Lower leg skin (tissue), 3 donors: ENCODE data around the gene ATP8A2.

Experiments used
- POLR2A ChIP-seq, 2 donors: fragments of 450-650 bp; IDR thresholded peaks; one replicate each; pipeline ENCODE4 v1.6.1; 2016 to 2017; ENCODE audit warnings: antibody characterized with exemption in 2 of 2, mild to moderate bottlenecking in 1 of 2, moderate library complexity in 1 of 2
- TF ChIP-seq, protein P1 (sequence below), 3 donors: fragments of 450-650 bp; IDR thresholded peaks; one replicate each; pipeline ENCODE4 v1.5.1; 2016; ENCODE audit warnings: antibody characterized with exemption in 3 of 3, mild to moderate bottlenecking in 3 of 3, moderate library complexity in 2 of 3

DNA sequence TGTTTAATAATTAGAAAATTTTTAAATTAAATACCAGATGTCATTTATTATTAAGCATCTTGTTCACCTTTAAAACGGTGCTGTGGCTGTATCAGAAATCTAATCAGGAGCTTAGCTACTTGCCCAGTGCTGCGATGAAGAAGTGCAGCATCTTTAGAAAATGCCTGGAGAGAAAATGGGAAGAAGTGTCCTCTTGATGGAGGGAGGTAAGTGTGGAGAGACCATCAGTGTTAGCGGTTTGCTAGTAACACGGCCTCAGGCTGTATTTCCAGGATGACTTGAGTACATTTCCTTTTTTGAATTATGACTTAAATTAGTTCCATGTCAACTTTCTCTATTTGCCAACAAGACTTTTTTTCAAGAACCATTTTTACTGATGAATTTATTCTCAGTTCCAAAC is 605.9 kb downstream of the ATP8A2 start:
- TF ChIP-seq POLR2A (IDR thresholded peaks at IDR 0.05): no peak
- TF ChIP-seq, protein P1, sequence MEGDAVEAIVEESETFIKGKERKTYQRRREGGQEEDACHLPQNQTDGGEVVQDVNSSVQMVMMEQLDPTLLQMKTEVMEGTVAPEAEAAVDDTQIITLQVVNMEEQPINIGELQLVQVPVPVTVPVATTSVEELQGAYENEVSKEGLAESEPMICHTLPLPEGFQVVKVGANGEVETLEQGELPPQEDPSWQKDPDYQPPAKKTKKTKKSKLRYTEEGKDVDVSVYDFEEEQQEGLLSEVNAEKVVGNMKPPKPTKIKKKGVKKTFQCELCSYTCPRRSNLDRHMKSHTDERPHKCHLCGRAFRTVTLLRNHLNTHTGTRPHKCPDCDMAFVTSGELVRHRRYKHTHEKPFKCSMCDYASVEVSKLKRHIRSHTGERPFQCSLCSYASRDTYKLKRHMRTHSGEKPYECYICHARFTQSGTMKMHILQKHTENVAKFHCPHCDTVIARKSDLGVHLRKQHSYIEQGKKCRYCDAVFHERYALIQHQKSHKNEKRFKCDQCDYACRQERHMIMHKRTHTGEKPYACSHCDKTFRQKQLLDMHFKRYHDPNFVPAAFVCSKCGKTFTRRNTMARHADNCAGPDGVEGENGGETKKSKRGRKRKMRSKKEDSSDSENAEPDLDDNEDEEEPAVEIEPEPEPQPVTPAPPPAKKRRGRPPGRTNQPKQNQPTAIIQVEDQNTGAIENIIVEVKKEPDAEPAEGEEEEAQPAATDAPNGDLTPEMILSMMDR (IDR thresholded peaks at IDR 0.05): no peak
